Neural crest cell (in vitro differentiated cells): ENCODE measurements around the gene CCS. TPM values are rescaled to one million over a fixed set of nuclear protein-coding genes. Genes with fewer than 3 reads are reported as not detected.

Source experiments
- DNase-seq: peaks from one replicate; pipeline ENCODE4 v3.0.0; 2021; ENCODE audit warnings: low read depth, mixed read lengths, low spot score
- H3K27ac Mint-ChIP-seq: one replicate; pipeline ENCODE4 v1.8.0; 2021; ENCODE audit warnings: mild to moderate bottlenecking, mixed read lengths; ENCODE audit not compliant: unreplicated experiment
- H3K27me3 Mint-ChIP-seq: 2 replicates; pipeline ENCODE4 v1.8.0; 2021; ENCODE audit warnings: low read depth, mild to moderate bottlenecking, mixed read lengths
- H3K36me3 Mint-ChIP-seq: 2 replicates; pipeline ENCODE4 v1.8.0; 2021; ENCODE audit warnings: low read depth, mild to moderate bottlenecking, mixed read lengths
- H3K4me1 Mint-ChIP-seq: 2 replicates; pipeline ENCODE4 v1.8.0; 2021; ENCODE audit warnings: mixed read lengths
- H3K4me3 Mint-ChIP-seq: one replicate; pipeline ENCODE4 v1.8.0; 2021; ENCODE audit warnings: mild to moderate bottlenecking, mixed read lengths
- H3K9me3 Mint-ChIP-seq: 2 replicates; pipeline ENCODE4 v1.8.0; 2021; ENCODE audit warnings: mixed read lengths
- CTCF ChIP-seq: fragments of 200-600 bp; sonication (generic); conservative IDR thresholded peaks from 2 replicates; pipeline ENCODE4 v1.5.0; 2021; ENCODE audit warnings: antibody characterized with exemption, mild to moderate bottlenecking
- total RNA-seq: library from RNA; stranded (reverse); gene quantifications from 2 replicates; pipeline ENCODE4 v1.2.1, GENCODE V29; 2021

CCS gene
- total RNA-seq, 1 donor from 2014 or later = 47.2 TPM

DNA sequence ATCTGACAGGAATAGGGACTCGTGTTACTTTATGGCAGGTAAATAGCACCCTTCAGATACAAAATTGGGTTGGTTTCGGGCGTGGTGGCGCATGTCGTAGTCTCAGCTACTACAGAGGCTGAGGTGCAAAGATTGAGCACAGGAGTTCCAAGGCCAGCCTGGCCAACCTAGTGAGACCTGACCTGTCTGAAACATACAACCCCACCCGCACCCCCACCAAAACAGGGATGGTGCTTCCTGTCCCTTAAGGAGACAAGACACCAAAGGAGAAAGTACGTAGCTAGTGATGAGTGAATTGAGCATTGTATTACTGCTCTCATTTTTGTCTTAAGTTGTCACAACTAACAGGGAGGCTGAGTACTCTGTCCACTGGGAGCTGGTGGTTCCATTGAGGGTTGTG is 59.7 kb downstream of the CCS start:
- no peak for DNase-seq
- H3K36me3 Mint-ChIP-seq = peaks cover 33% of the 10 kb centered on the region

DNA sequence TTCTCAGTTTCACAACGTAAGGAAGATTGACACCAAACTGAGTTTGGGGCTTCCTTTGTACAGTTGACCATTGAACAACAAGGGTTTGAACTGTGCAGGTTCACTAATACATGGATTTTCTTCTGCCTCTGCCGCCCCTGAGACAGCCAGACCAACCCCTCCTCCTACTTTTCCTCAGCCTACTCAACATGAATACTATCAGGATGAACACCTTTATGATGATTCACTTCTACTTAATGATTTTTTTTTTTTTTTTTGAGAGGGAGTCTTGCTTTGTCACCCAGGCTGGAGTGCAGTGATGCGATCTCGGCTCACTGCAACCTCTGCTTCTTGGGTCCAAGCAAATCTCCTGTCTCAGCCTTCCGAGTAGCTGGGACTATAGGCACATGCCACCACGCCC is 60.1 kb downstream of the CCS start:
- H3K9me3 Mint-ChIP-seq = no peaks in the 10 kb centered on the region
- H3K4me1 Mint-ChIP-seq = peaks cover 3% of the 10 kb centered on the region
- H3K27me3 Mint-ChIP-seq = peaks cover 3% of the 10 kb centered on the region
- H3K4me3 Mint-ChIP-seq = peak overlapping the region; percentile 32
- DNase-seq = no peak
- H3K36me3 Mint-ChIP-seq = peaks cover 32% of the 10 kb centered on the region
- H3K27ac Mint-ChIP-seq = no peak overlapping the region
- TF ChIP-seq CTCF = no peak

More for the DNA sequence above, 59.7 kb downstream of the CCS start:
- no peak overlapping the region for H3K4me3 Mint-ChIP-seq
- H3K9me3 Mint-ChIP-seq = no peaks in the 10 kb centered on the region
- TF ChIP-seq CTCF = no peak
- H3K27ac Mint-ChIP-seq = no peak overlapping the region
- peaks cover 4% of the 10 kb centered on the region for H3K4me1 Mint-ChIP-seq
- peaks cover 3% of the 10 kb centered on the region for H3K27me3 Mint-ChIP-seq

Other genes starting within 250 kb of the CCS start
- 40.2 and 49.0 TPM in 2 replicates for gene BRMS1, start 248.1 kb upstream of the CCS start, total RNA-seq
- 43.3 and 43.8 TPM in 2 replicates for gene B4GAT1, start 245.6 kb upstream of the CCS start, total RNA-seq
- 38.7 and 39.5 TPM in 2 replicates for gene SLC29A2, start 221.4 kb upstream of the CCS start, total RNA-seq
- 0.14 and 0.63 TPM in 2 replicates for gene NPAS4, start 172.2 kb upstream of the CCS start, total RNA-seq
- gene MRPL11, start 154.3 kb upstream of the CCS start, total RNA-seq = 91.4 and 92.7 TPM in 2 replicates
- gene PELI3, start 126.3 kb upstream of the CCS start, total RNA-seq = 13.3 and 13.6 TPM in 2 replicates
- gene DPP3, start 112.8 kb upstream of the CCS start, total RNA-seq = 66.8 and 68.9 TPM in 2 replicates
- gene BBS1, start 82.5 kb upstream of the CCS start, total RNA-seq = 54.7 and 56.1 TPM in 2 replicates
- gene ZDHHC24, start 47.1 kb upstream of the CCS start, total RNA-seq = 7.3 and 7.7 TPM in 2 replicates
- gene ACTN3, start 46.3 kb upstream of the CCS start, total RNA-seq = 0.16 and 0.35 TPM in 2 replicates
- not detected in 2 replicates for gene CTSF, start 24.6 kb upstream of the CCS start, total RNA-seq
- 0.93 and 1.1 TPM in 2 replicates for gene CCDC87, start 122 bp upstream of the CCS start, total RNA-seq
- 157 and 160 TPM in 2 replicates for gene RBM14, start 23.4 kb downstream of the CCS start, total RNA-seq
- 268 and 269 TPM in 2 replicates for gene RBM4, start 45.5 kb downstream of the CCS start, total RNA-seq
- 57.0 and 61.9 TPM in 2 replicates for gene RBM4B, start 84.7 kb downstream of the CCS start, total RNA-seq
- gene SPTBN2, start 136.0 kb downstream of the CCS start, total RNA-seq = 34.1 and 43.6 TPM in 2 replicates